Measurements from ENCODE around the gene S100A4. TPM values are rescaled to one million over a fixed set of nuclear protein-coding genes. Genes with fewer than 3 reads are reported as not detected.

Gene S100A4
- total RNA-seq, 1 donor from 2014 or later, result 69.3 TPM

GRCh38 chr1:153536012-153536670 is 9.5 kb downstream of the S100A4 start:
- DNase-seq (ENCODE audit: low read depth) (peak; percentile 78), FAIRE-seq (no peak)
- peak overlapping the region; percentile 90 for H3K27ac ChIP-seq (ENCODE audit: low read depth, low read length)
- peaks cover 21% of the 10 kb centered on the region for H3K79me2 ChIP-seq (ENCODE audit: insufficient read depth, low read length)
- Mint-ChIP-seq H3K9me3 (ENCODE audit: unreplicated experiment) (no peaks in the 10 kb centered on the region), H3K27me3 (ENCODE audit: low read depth, unreplicated experiment) (no peaks in the 10 kb centered on the region), H3K36me3 (ENCODE audit: low read depth, unreplicated experiment) (peaks cover 2% of the 10 kb centered on the region), H3K27ac (ENCODE audit: unreplicated experiment) (no peak overlapping the region), H3K4me1 (ENCODE audit: low read depth, unreplicated experiment) (peaks cover 46% of the 10 kb centered on the region), H3K4me3 (ENCODE audit: unreplicated experiment) (no peak overlapping the region)
- no peaks in the 10 kb centered on the region for H3K9me3 ChIP-seq (ENCODE audit: insufficient read depth, low read depth, low read length)
- H3K9ac ChIP-seq (ENCODE audit: low read length), result peak overlapping the region; percentile 97
- H4K20me1 ChIP-seq (ENCODE audit: insufficient read depth, low read length), result no peaks in the 10 kb centered on the region
- H3K4me1 ChIP-seq (ENCODE audit: insufficient read depth, low read length), result peaks cover 53% of the 10 kb centered on the region
- H3K36me3 ChIP-seq (ENCODE audit: insufficient read depth, low read length), result no peaks in the 10 kb centered on the region
- H3K27me3 ChIP-seq (ENCODE audit: insufficient read depth, low read length), result no peaks in the 10 kb centered on the region
- H3K4me2 ChIP-seq (ENCODE audit: low read length), result peak overlapping the region; percentile 99
- peak overlapping the region; percentile 79 for H2AFZ ChIP-seq (ENCODE audit: low read depth, low read length)
- TF ChIP-seq EZH2 (IDR thresholded peaks at IDR 0.05; ENCODE audit: insufficient read depth, low read length) (no peak), CTCF (IDR thresholded peaks at IDR 0.05; ENCODE audit: insufficient read depth, low read depth, low read length) (no peak)
- peak overlapping the region; percentile 85 for H3K4me3 ChIP-seq (ENCODE audit: insufficient read depth, low read depth, low read length)

- TF ChIP-seq EZH2 (IDR thresholded peaks at IDR 0.05; ENCODE audit: insufficient read depth, low read length) (no peak), CTCF (IDR thresholded peaks at IDR 0.05; ENCODE audit: insufficient read depth, low read depth, low read length) (no peak)
- FAIRE-seq, result no peak
- H3K36me3 ChIP-seq (ENCODE audit: insufficient read depth, low read length), result no peaks in the 10 kb centered on the region
- peak within 1 kb of the TSS; percentile 13 for H3K27ac Mint-ChIP-seq (ENCODE audit: unreplicated experiment)
- peaks cover 2% of the 10 kb centered on the region for H3K36me3 Mint-ChIP-seq (ENCODE audit: low read depth, unreplicated experiment)
- no peaks in the 10 kb centered on the region for H4K20me1 ChIP-seq (ENCODE audit: insufficient read depth, low read length)
- no peaks in the 10 kb centered on the region for H3K9me3 Mint-ChIP-seq (ENCODE audit: unreplicated experiment)
- DNase-seq (ENCODE audit: low read depth), result no peak
- H3K9me3 ChIP-seq (ENCODE audit: insufficient read depth, low read depth, low read length), result no peaks in the 10 kb centered on the region
- peak within 1 kb of the TSS; percentile 73 for H3K4me3 Mint-ChIP-seq (ENCODE audit: unreplicated experiment)
- H2AFZ ChIP-seq (ENCODE audit: low read depth, low read length), result peak within 1 kb of the TSS; percentile 79
- H3K27ac ChIP-seq (ENCODE audit: low read depth, low read length), result peak within 1 kb of the TSS; percentile 90
- peaks cover 46% of the 10 kb centered on the region for H3K4me1 ChIP-seq (ENCODE audit: insufficient read depth, low read length)
- peak within 1 kb of the TSS; percentile 85 for H3K4me3 ChIP-seq (ENCODE audit: insufficient read depth, low read depth, low read length)
- no peaks in the 10 kb centered on the region for H3K27me3 Mint-ChIP-seq (ENCODE audit: low read depth, unreplicated experiment)
- H3K27me3 ChIP-seq (ENCODE audit: insufficient read depth, low read length), result no peaks in the 10 kb centered on the region
- peak within 1 kb of the TSS; percentile 97 for H3K9ac ChIP-seq (ENCODE audit: low read length)
- peaks cover 21% of the 10 kb centered on the region for H3K79me2 ChIP-seq (ENCODE audit: insufficient read depth, low read length)
- H3K4me1 Mint-ChIP-seq (ENCODE audit: low read depth, unreplicated experiment), result peaks cover 39% of the 10 kb centered on the region
- H3K4me2 ChIP-seq (ENCODE audit: low read length), result peak within 1 kb of the TSS; percentile 99
Observed at GRCh38 chr1:153535242-153536011, 10.2 kb downstream of the S100A4 start, which contains the start of gene S100A6. TSS of gene S100A6 (minus strand) at chr1:153535991. CDS start at chr1:153535339, 652 bp downstream.

All from astrocyte (in vitro differentiated cells and primary cell).